AG04449 (cell line): ENCODE data around the gene RER1.

ENCODE experiments used
- CTCF ChIA-PET: fragments of 350-600 bp; formaldehyde crosslinking; extraction: SDS; loops from one replicate; lab custom pipeline; 2021; ENCODE audit warnings: antibody characterized with exemption; lab: Yijun Ruan, JAX
- POLR2A ChIA-PET: fragments of 400-600, 350-600 bp; formaldehyde crosslinking; extraction: SDS; loops from one replicate; lab custom pipeline; 2020; ENCODE audit warnings: antibody characterized with exemption, inconsistent platforms; lab: Yijun Ruan, JAX
- DNase-seq: peaks from one replicate; pipeline ENCODE4 v3.0.0-alpha.2; 2010; ENCODE audit warnings: low read depth, low spot score
- H3K4me3 ChIP-seq: 2 replicates; pipeline ENCODE4 v1.5.1; 2011; ENCODE audit warnings: low read depth, mild to moderate bottlenecking, control low read depth, low read length
- TF ChIP-seq, protein P1 (sequence below): IDR thresholded peaks from one replicate; pipeline ENCODE4 v1.5.1; 2011; ENCODE audit warnings: mild to moderate bottlenecking, moderate library complexity, low read length, control low read depth, inconsistent platforms; ENCODE audit not compliant: insufficient read depth; ENCODE audit errors: missing control alignments

Gene RER1

DNA sequence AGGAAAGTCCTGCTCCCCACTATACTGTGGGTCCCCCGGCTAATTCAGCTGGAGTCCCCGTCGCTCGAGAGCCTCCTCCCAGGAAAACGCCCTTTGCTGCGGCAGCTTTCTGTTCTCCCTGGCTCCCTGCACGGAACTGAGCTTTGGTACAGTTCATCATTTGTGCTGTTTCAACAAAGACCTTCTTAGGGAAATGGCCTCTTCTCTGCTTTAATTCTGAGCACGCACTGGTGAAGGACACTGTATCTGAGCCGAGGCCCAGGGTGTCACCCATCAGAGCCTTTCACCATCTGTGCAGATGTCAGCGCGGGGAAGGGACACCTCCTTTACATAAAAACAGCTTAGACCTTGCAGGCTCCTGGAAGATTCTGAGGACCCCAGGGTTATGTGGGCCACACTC lies 34.3 kb downstream of the RER1 start:
- ChIA-PET POLR2A (no interaction called here), CTCF (interaction anchor here (0.8 to 1.3 kb wide), 2 partner anchors 8 to 11 kb away, joined by 3 read pairs; no protein-coding TSS in a partner anchor)
- no peak overlapping the region for H3K4me3 ChIP-seq
- DNase-seq = no peak
- TF ChIP-seq, protein P1, sequence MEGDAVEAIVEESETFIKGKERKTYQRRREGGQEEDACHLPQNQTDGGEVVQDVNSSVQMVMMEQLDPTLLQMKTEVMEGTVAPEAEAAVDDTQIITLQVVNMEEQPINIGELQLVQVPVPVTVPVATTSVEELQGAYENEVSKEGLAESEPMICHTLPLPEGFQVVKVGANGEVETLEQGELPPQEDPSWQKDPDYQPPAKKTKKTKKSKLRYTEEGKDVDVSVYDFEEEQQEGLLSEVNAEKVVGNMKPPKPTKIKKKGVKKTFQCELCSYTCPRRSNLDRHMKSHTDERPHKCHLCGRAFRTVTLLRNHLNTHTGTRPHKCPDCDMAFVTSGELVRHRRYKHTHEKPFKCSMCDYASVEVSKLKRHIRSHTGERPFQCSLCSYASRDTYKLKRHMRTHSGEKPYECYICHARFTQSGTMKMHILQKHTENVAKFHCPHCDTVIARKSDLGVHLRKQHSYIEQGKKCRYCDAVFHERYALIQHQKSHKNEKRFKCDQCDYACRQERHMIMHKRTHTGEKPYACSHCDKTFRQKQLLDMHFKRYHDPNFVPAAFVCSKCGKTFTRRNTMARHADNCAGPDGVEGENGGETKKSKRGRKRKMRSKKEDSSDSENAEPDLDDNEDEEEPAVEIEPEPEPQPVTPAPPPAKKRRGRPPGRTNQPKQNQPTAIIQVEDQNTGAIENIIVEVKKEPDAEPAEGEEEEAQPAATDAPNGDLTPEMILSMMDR = no peak

DNA sequence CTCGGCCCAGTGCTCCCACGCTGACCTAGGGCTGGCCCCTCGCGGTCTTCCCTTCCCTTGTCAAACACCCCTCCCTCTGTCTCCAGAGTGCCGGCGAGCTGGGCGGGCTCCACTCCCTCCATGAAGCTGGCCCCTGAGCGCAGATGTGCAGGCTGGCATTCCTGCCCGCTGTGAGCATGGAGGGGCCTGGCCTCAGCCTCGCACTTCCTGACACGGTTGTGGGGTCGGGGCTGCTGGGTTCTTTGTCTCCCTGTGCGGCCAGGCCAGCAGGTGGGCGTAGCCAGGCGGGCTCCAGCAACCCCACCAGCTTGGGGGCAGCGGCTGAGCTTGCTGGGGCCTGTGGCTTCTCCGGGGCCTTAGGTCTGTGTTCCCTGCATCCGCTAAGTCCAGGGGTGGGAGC lies 34.9 kb downstream of the RER1 start:
- TF ChIP-seq, protein P1 = no peak
- no peak for DNase-seq
- H3K4me3 ChIP-seq = no peak overlapping the region
- CTCF ChIA-PET = interaction anchor here (1.5 to 1.6 kb wide), 2 partner anchors 8 to 11 kb away, joined by 4 to 7 read pairs; no protein-coding TSS in a partner anchor
- POLR2A ChIA-PET = no interaction called here

DNA sequence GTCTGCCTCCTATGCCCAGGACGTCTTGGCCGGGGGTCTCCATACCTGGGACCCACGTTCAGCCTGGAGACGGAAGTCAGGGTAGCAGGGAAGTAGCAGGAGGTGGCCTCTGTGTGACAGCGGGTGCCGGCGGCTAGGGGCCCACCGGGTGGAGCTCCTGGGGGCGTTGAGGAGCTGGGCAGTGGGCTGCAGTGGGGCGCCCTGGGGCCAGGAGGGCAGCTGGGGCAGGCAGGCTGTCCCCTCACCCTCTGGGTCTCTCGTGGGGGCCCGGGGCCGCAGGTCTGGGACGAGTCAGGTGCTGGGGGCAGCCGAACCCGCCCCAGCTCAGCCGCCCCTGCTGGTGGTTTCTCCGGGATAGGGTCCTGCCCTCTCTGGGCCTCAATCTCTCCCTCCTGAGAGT lies 35.4 kb downstream of the RER1 start:
- ChIA-PET CTCF (interaction anchor here (0.8 to 1.6 kb wide), 3 partner anchors 9 to 121 kb away, joined by 3 to 7 read pairs (median 4); no protein-coding TSS in a partner anchor), POLR2A (no interaction called here)
- TF ChIP-seq, protein P1 = no peak

DNA sequence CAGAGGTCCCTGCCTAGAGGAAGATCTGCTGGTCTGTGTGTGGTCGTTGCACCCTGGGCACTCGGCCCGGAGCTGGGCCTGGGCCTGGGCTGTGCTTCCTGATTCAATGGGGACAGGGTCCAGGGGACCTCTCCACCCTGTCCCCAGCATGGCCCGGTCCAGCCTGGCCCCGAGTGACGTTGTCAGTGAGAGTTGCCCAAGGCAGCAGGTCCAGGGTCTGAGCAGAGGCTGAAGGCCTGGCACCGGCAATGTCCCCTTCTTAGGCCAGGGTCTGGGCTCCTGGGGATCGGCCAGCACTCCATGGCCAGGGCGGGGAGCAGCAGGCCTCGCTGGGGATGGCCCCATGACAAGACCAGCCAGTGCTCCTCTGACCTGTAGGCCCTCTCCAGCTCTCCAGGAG lies 36.3 kb downstream of the RER1 start:
- TF ChIP-seq, protein P1 = no peak
- no peak for DNase-seq
- CTCF ChIA-PET = interaction anchor here (1.6 kb wide), 1 partner anchor 10 kb away, joined by 4 read pairs; no protein-coding TSS in a partner anchor
- POLR2A ChIA-PET = no interaction called here
- H3K4me3 ChIP-seq = no peak overlapping the region

More for the DNA sequence above, 35.4 kb downstream of the RER1 start:
- no peak for DNase-seq
- no peak overlapping the region for H3K4me3 ChIP-seq

DNA sequence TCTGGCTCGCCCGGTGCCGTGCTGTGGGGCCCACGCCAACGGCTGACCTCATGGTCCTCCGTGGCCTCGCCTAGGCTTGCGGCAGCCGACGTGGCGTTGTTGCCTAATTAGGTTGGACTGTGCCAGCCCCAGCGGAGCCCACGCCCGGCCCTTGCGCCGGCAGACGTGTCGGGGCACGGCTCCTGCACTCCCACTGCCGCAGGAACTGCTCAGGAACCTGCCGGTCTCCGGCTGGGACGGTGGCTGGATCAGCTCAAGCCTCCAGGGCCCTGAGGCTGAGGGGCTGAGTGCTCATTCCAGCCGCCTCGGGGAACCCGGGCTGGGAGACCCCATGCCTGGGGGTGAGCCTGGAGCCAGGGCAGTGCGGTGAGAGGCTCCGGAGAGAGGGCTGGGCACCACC lies 36.8 kb downstream of the RER1 start:
- H3K4me3 ChIP-seq = no peak overlapping the region
- DNase-seq = no peak
- CTCF ChIA-PET = no interaction called here
- POLR2A ChIA-PET = no interaction called here
- TF ChIP-seq, protein P1 = no peak

DNA sequence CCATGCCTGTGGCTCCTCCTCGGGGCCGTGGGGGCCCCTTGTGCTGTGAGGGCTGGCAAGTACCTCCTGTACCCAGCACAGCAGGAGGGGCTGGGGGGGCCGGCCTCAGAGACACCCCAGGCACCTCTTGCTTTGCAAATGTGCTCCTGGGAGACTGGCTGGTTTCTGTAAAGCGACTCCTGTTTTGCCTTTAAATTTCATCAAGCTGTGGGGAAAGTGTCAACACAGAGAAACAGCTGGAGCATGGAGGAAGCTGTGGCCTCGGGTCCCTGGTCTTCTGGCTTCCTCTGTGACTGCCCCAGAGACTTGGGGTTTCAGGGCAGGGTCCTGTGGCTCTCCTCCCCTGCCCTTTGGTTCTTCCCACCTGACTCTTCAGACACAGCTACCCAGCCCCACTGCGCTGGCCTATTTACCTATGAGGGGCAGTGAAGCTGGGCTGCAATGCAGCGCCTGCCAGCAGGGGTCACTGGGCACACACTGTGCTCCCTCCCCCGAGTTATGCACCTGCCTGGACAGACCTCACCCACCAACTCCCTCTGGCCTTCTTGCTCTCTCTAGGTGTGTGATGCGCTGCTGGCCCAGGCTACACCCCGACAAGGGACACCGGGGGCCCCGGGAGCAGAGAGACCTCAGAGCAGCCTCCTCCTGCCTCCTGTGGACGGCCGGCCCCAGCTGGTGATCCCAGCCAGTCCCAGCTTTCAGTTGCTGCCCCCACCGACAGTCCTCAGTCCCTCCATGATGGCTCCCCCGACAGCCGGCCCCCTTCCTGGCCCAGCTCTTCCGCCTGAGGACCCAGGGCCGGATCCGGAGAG lies 38.3 kb downstream of the RER1 start:
- H3K4me3 ChIP-seq = no peak overlapping the region
- TF ChIP-seq, protein P1 = peak; percentile 36
- CTCF ChIA-PET = interaction anchor here (0.8 to 2.0 kb wide), 3 partner anchors 11 to 119 kb away, joined by 3 to 7 read pairs (median 5); no protein-coding TSS in a partner anchor
- POLR2A ChIA-PET = no interaction called here
- DNase-seq = no peak
